HepG2 (cell line): Measurements from ENCODE around the gene FRMD5. TPM values are rescaled to one million over a fixed set of nuclear protein-coding genes. Genes with fewer than 3 reads are reported as not detected.

ENCODE experiments used
- ATAC-seq: fragments of 200-7000 bp; cut with Tn5 transposase; 3 replicates; pipeline ENCODE4 v1.9.1; 2020; ENCODE audit warnings: mild to moderate bottlenecking, moderate library complexity
- BruUV-seq: library from RNA; stranded (reverse); fragments of 400-500 nt; replicated peaks from 2 replicates; lab custom pipeline; 2021; lab: Mats Ljungman, UMichigan
- CTCF ChIA-PET: fragments of 300-600 bp; formaldehyde crosslinking; extraction: SDS; loops from one replicate; lab custom pipeline; 2021; ENCODE audit warnings: low total read pairs, inconsistent platforms, low intra/inter-chr PET ratio; lab: Yijun Ruan, JAX
- POLR2A ChIA-PET: fragments of 350-600 bp; sonication (Branson Sonifier 250); formaldehyde crosslinking; loops from one replicate; lab custom pipeline; 2020; ENCODE audit warnings: antibody characterized with exemption, inconsistent platforms; lab: Yijun Ruan, JAX
- DNase-seq: peaks from one replicate; pipeline ENCODE4 v3.0.0-alpha.2; 2015; ENCODE audit warnings: low spot score
- FAIRE-seq: peaks from 3 replicates; lab custom pipeline; 2011; peaks lifted over from hg19 to GRCh38; lab: Jason Lieb, UNC
- H2AFZ ChIP-seq: one replicate; pipeline ENCODE4 v1.6.1; 2011; ENCODE audit warnings: low read length, inconsistent platforms
- H3K27ac ChIP-seq: fragments of 300-600 bp; 3 replicates; pipeline ENCODE4 v1.8.0; 2011; ENCODE audit warnings: mixed run types, mild to moderate bottlenecking, mixed read lengths, low read length, inconsistent platforms; ENCODE audit not compliant: insufficient read depth; ENCODE audit errors: extremely low read length
- H3K27me3 ChIP-seq, 2 experiments: fragments of 200-600 bp in 1 of 2; 2 replicates in 1 of 2; 3 replicates in 1 of 2; pipeline versions ENCODE4 v1.6.0 to v1.8.0; 2011; ENCODE audit warnings: low read length in 2 of 2, mild to moderate bottlenecking in 2 of 2, moderate library complexity in 2 of 2, inconsistent platforms in 1 of 2; ENCODE audit not compliant: insufficient read depth in 2 of 2, control insufficient read depth in 1 of 2
- H3K36me3 ChIP-seq, 2 experiments: fragments of 200-600 bp in 1 of 2; replicated peaks in 1 of 2; 2 replicates in 1 of 2; 3 replicates in 1 of 2; pipeline versions ENCODE4 v1.5.1 to v1.8.0; 2011; ENCODE audit warnings: low read length in 2 of 2, inconsistent platforms in 1 of 2; ENCODE audit not compliant: insufficient read depth in 2 of 2, control insufficient read depth in 1 of 2
- H3K4me1 ChIP-seq: 2 replicates; pipeline ENCODE4 v1.5.1; 2012; ENCODE audit warnings: low read length, inconsistent platforms; ENCODE audit not compliant: insufficient read depth
- H3K4me2 ChIP-seq: 2 replicates; pipeline ENCODE4 v1.6.0; 2011; ENCODE audit warnings: low read depth, low read length, inconsistent platforms
- H3K4me3 ChIP-seq, 3 experiments: fragments of 200-600 bp in 1 of 3; sonication (generic), shearing (Covaris generic) in 1 of 3; replicated peaks in 1 of 3; 2 replicates each; pipeline ENCODE4 v1.5.1; 2011 to 2016; ENCODE audit warnings: low read length in 3 of 3, inconsistent platforms in 2 of 3, low read depth in 2 of 3, mild to moderate bottlenecking in 2 of 3, control low read depth in 1 of 3, mixed read lengths in 1 of 3; ENCODE audit not compliant: insufficient read depth in 1 of 3
- H3K79me2 ChIP-seq: one replicate; pipeline ENCODE4 v1.6.1; 2011; ENCODE audit warnings: low read length, inconsistent platforms; ENCODE audit not compliant: insufficient read depth
- H3K9ac ChIP-seq: 2 replicates; pipeline ENCODE4 v1.6.0; 2011; ENCODE audit warnings: mild to moderate bottlenecking, low read depth, low read length, inconsistent platforms; ENCODE audit not compliant: insufficient read depth
- H3K9me3 ChIP-seq: 2 replicates; pipeline ENCODE4 v1.5.1; 2012; ENCODE audit warnings: mild to moderate bottlenecking, low read length
- H4K20me1 ChIP-seq: 2 replicates; pipeline ENCODE4 v1.6.0; 2011; ENCODE audit warnings: inconsistent platforms, mild to moderate bottlenecking, low read length, moderate library complexity; ENCODE audit not compliant: insufficient read depth
- ASH2L ChIP-seq: fragments of 300-600, 200-600 bp; sonication (generic); IDR thresholded peaks from 2 replicates; pipeline ENCODE4 v1.7.0; 2017; ENCODE audit warnings: low read depth, mild to moderate bottlenecking, moderate library complexity, mixed read lengths, low read length; ENCODE audit not compliant: insufficient read length
- CHCHD3 ChIP-seq: sonication (generic); formaldehyde crosslinking; IDR thresholded peaks from 2 replicates; pipeline ENCODE4 v1.8.0; 2022; ENCODE audit warnings: mild to moderate bottlenecking, missing genetic modification reagents, moderate library complexity
- ETV5 ChIP-seq: IDR thresholded peaks from 2 replicates; pipeline ENCODE4 v1.6.1; 2018; ENCODE audit warnings: missing biosample characterization, missing genetic modification reagents, inconsistent platforms, borderline replicate concordance
- HMG20A ChIP-seq: IDR thresholded peaks from 2 replicates; pipeline ENCODE4 v1.6.1; 2016; ENCODE audit warnings: borderline replicate concordance
- JUN ChIP-seq: sonication (generic); formaldehyde crosslinking; IDR thresholded peaks from 2 replicates; pipeline ENCODE4 v1.4.0; 2020; ENCODE audit warnings: mild to moderate bottlenecking, missing genetic modification reagents
- MED8 ChIP-seq: sonication (generic); formaldehyde crosslinking; IDR thresholded peaks from 2 replicates; pipeline ENCODE4 v1.8.1; 2023; ENCODE audit warnings: mild to moderate bottlenecking, missing genetic modification reagents; ENCODE audit not compliant: insufficient replicate concordance
- NFAT5 ChIP-seq: sonication (generic); formaldehyde crosslinking; IDR thresholded peaks from 2 replicates; pipeline ENCODE4 v1.4.0; 2020; ENCODE audit warnings: missing genetic modification reagents
- POLR2AphosphoS2 ChIP-seq: IDR thresholded peaks from 2 replicates; pipeline ENCODE4 v1.6.1; 2011; ENCODE audit warnings: low read depth, low read length, improper control_type of control experiment
- REL ChIP-seq: sonication (generic); formaldehyde crosslinking; conservative IDR thresholded peaks from 2 replicates; pipeline ENCODE4 v1.8.0; 2022; ENCODE audit warnings: mild to moderate bottlenecking, missing genetic modification reagents, moderate library complexity
- REST ChIP-seq, 2 experiments: IDR thresholded peaks; 2 replicates each; pipeline ENCODE4 v1.6.1; 2011 to 2012; ENCODE audit warnings: low read length in 2 of 2, borderline replicate concordance in 1 of 2, low read depth in 1 of 2, mild to moderate bottlenecking in 1 of 2, moderate library complexity in 1 of 2
- RFX5 ChIP-seq: IDR thresholded peaks from 2 replicates; pipeline ENCODE4 v1.6.1; 2011; ENCODE audit warnings: low read depth, low read length, improper control_type of control experiment
- SAFB2 ChIP-seq: sonication (generic); formaldehyde crosslinking; IDR thresholded peaks from 2 replicates; pipeline ENCODE4 v1.5.1; 2020; ENCODE audit warnings: missing genetic modification reagents, low read depth, mild to moderate bottlenecking, borderline replicate concordance
- SP4 ChIP-seq: sonication (generic); formaldehyde crosslinking; IDR thresholded peaks from 2 replicates; pipeline ENCODE4 v1.8.1; 2023; ENCODE audit warnings: mild to moderate bottlenecking, missing genetic modification reagents
- ZNF589 ChIP-seq: sonication (generic); formaldehyde crosslinking; conservative IDR thresholded peaks from 2 replicates; pipeline ENCODE4 v1.8.0; 2022; ENCODE audit warnings: mild to moderate bottlenecking, moderate library complexity, missing genetic modification reagents
- ZNF749 ChIP-seq: sonication (generic); formaldehyde crosslinking; IDR thresholded peaks from 2 replicates; pipeline ENCODE4 v1.8.0; 2022; ENCODE audit warnings: mild to moderate bottlenecking, missing genetic modification reagents, moderate library complexity, borderline replicate concordance
- WGBS: methylation state at CpG from one replicate; pipeline ENCODE4 v1.1.6; 2017; ENCODE audit warnings: low lambda C conversion rate; 5-methylcytosine and 5-hydroxymethylcytosine counted together
- in situ Hi-C: cut with HindIII; loops from 2 replicates; pipeline ENCODE4 v1.10.0; 2017; ENCODE audit warnings: low pct_unique_long_range_greater_than_20kb; ENCODE audit not compliant: extremely low pct_ligation_motif_present
- intact Hi-C: fragments of 100-400 bp; cut with micrococcal nuclease; formaldehyde crosslinking; loops from one replicate; pipeline ENCODE4 v1.10.0; 2022; ENCODE audit not compliant: unreplicated experiment
- polyA plus RNA-seq, 8 experiments: library from polyadenylated mRNA; depleted of rRNA in 3 of 8; stranded (reverse) in 7 of 8; unstranded in 1 of 8; fragments of >200 nt; fragmentation: Illumina TruSeq in 4 of 8; extraction: Trizol in 4 of 8; gene quantifications; 2 replicates each; pipeline versions ENCODE4 v1.2.1 to v1.2.3, GENCODE V29; 2011 to 2016; ENCODE audit warnings: low read depth in 4 of 8, missing spikeins in 1 of 8, mixed read lengths in 1 of 8; ENCODE audit not compliant: insufficient read depth in 1 of 8
- total RNA-seq, 5 experiments: library from RNA; depleted of rRNA; stranded (reverse); fragments of >200 nt; fragmentation: Illumina TruSeq; extraction: Trizol; gene quantifications; 2 replicates each; pipeline ENCODE4 v1.2.3, GENCODE V29; 2016; ENCODE audit warnings: low read depth in 1 of 5

The FRMD5 gene
- total and polyA plus RNA-seq, 2 of the 13 experiments (the other 11 are each of a cell fraction or from before 2014, with no cell fraction given) = 0.93 to 1.5 TPM

DNA sequence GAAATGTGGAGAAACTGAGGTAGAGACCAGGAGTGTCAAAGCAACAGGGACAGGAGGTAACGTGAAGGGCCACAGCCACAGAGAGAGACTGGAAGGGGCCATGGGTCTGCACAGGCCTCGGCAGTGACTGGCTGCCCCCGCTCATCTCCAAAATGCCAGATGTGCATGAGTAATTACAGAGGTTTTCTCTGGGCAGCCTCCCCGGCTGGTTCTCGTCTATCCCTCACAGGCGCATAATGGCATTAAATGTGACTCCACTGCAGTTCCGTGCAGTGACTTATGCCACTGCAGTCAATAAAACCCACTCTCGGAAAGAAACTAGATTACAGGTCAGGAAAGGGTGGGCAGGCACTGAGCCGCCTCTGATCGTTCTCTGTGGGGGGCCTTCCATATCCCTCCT, 293.6 kb downstream of the FRMD5 start:
- no peaks in the 10 kb centered on the region for H3K36me3 ChIP-seq
- H2AFZ ChIP-seq = no peak overlapping the region
- DNase-seq (no peak), ATAC-seq (no peak), FAIRE-seq (no peak)
- H3K27me3 ChIP-seq = no peaks in the 10 kb centered on the region
- TF ChIP-seq ZNF589 (CRISPR knock-in tag) (no peak), ZNF749 (CRISPR knock-in tag) (no peak), REL (no peak), RFX5 (no peak), CHCHD3 (CRISPR knock-in tag) (no peak), NFAT5 (no peak), SP4 (CRISPR knock-in tag) (no peak), SAFB2 (CRISPR knock-in tag) (no peak), REST (IDR thresholded peaks at IDR 0.05; ENCODE audit: borderline replicate concordance in 1 of 2, low read depth in 1 of 2, low read length in 2 of 2) (no peak), JUN (CRISPR knock-in tag) (no peak), MED8 (CRISPR knock-in tag) (no peak), HMG20A (CRISPR knock-in tag) (no peak), ETV5 (CRISPR knock-in tag) (no peak), ASH2L (no peak), POLR2AphosphoS2 (no peak)
- no peak overlapping the region for H3K9ac ChIP-seq
- CTCF ChIA-PET = no interaction called here
- intact Hi-C loops (loop anchor here (5.0 kb wide), 1 partner anchor 601 kb away; no protein-coding TSS in a partner anchor), in situ Hi-C loops (loop anchor here (5.0 to 10.0 kb wide), 2 partner anchors 166 to 313 kb away; no protein-coding TSS in a partner anchor)
- no peaks in the 10 kb centered on the region for H3K9me3 ChIP-seq
- WGBS = 86% methylated on average over 10 of the region's 10 CpGs
- no peak overlapping the region for H3K4me2 ChIP-seq
- no TSS peak for BruUV-seq
- peaks cover 23% of the 10 kb centered on the region for H3K4me1 ChIP-seq
- H3K4me3 ChIP-seq = no peak overlapping the region
- H3K27ac ChIP-seq = no peak overlapping the region
- no peaks in the 10 kb centered on the region for H3K79me2 ChIP-seq
- H4K20me1 ChIP-seq = no peaks in the 10 kb centered on the region
- POLR2A ChIA-PET = no interaction called here
